Uterus (tissue), 4 donors: Measurements from ENCODE around the gene EEF2K. TPM values are rescaled to one million over a fixed set of nuclear protein-coding genes. Genes with fewer than 3 reads are reported as not detected.
A peak's percentile ranks its signal among the peaks of the same experiment; 100 is the strongest.

ENCODE experiments used
- DNase-seq, 2 donors: peaks; one replicate each; pipeline ENCODE4 v3.0.0-alpha.2; 2019 to 2020
- H3K27ac ChIP-seq, 2 donors: fragments of 200-600 bp; sonication (generic); 1 replicate in 1 of 2; 2 replicates in 1 of 2; pipeline ENCODE4 v1.5.1; 2016 to 2018
- H3K27me3 ChIP-seq, 2 donors: fragments of 200-600 bp; sonication (generic); one replicate each; pipeline ENCODE4 v1.5.1; 2018 to 2019; ENCODE audit warnings: control low read depth in 1 of 2
- H3K36me3 ChIP-seq, 2 donors: fragments of 200-600 bp; sonication (generic); one replicate each; pipeline ENCODE4 v1.5.1; 2019; ENCODE audit warnings: control low read depth in 1 of 2
- H3K4me1 ChIP-seq, 2 donors: fragments of 200-600 bp; sonication (generic); one replicate each; pipeline ENCODE4 v1.5.1; 2018 to 2019; ENCODE audit warnings: control low read depth in 1 of 2
- H3K4me3 ChIP-seq, 2 donors: fragments of 200-600 bp; sonication (generic); 1 replicate in 1 of 2; 2 replicates in 1 of 2; pipeline ENCODE4 v1.5.1; 2018 to 2019; ENCODE audit warnings: mild to moderate bottlenecking in 1 of 2
- H3K9me3 ChIP-seq, 2 donors: fragments of 200-600 bp; sonication (generic); one replicate each; pipeline ENCODE4 v1.5.1; 2019; ENCODE audit warnings: control low read depth in 1 of 2
- CTCF ChIP-seq, 4 experiments: fragments of 200-600 bp in 2 of 4; fragments of 450-650 bp in 2 of 4; sonication (generic) in 2 of 4; IDR thresholded peaks; one replicate each; pipeline ENCODE4 v1.5.1; 2016 to 2019; ENCODE audit warnings: antibody characterized with exemption in 4 of 4, mild to moderate bottlenecking in 2 of 4, moderate library complexity in 1 of 4
- POLR2A ChIP-seq, 2 donors: fragments of 450-650 bp; IDR thresholded peaks; one replicate each; pipeline ENCODE4 v1.6.1; 2016; ENCODE audit warnings: antibody characterized with exemption in 2 of 2, mild to moderate bottlenecking in 1 of 2, moderate library complexity in 1 of 2
- intact Hi-C: fragments of 100-400 bp; cut with DNase I; formaldehyde crosslinking; loops from one replicate; pipeline ENCODE4 v1.15.1; 2023; ENCODE audit warnings: low total_unique reads
- total RNA-seq, 4 donors: library from RNA; depleted of rRNA in 3 of 4; stranded (reverse); fragments of >200 nt in 3 of 4; gene quantifications; one replicate each; pipeline versions ENCODE4 v1.1.0 to v1.2.4, GENCODE V29; 2014 to 2023
- donor health status: DM: yes; HTN: yes; CAD: no.

EEF2K gene
- total RNA-seq, 4 donors from 2014 or later = 17.4 to 82.0 (median 35.5) TPM

- TF ChIP-seq CTCF (IDR thresholded peaks at IDR 0.05) (peak in 1 of 4 experiments; percentile 46), POLR2A (IDR thresholded peaks at IDR 0.05) (peak; percentile 82 to 89)
- H3K4me3 ChIP-seq = peak overlapping the region; percentile 69 to 74
- intact Hi-C loops = no loop called here
These were observed 15.8 kb upstream of the EEF2K start for GRCh38 chr16:22190081-22190775.

GRCh38 chr16:22190776-22191531, 15.1 kb upstream of the EEF2K start:
- intact Hi-C loops = no loop called here
- peaks cover 0 to 3% of the 10 kb centered on the region in 2 donors for H3K4me1 ChIP-seq

More at GRCh38 chr16:22190081-22190775, 15.8 kb upstream of the EEF2K start:
- no peaks in the 10 kb centered on the region for H3K27me3 ChIP-seq
- H3K36me3 ChIP-seq = no peaks in the 10 kb centered on the region
- peak overlapping the region; percentile 96 to 97 for H3K27ac ChIP-seq
- no peaks in the 10 kb centered on the region for H3K9me3 ChIP-seq
- H3K4me1 ChIP-seq = peaks cover 0 to 3% of the 10 kb centered on the region in 2 donors
- DNase-seq = peak; percentile 79 to 80

GRCh38 chr16:22191532-22192260, 14.4 kb upstream of the EEF2K start:
- no peak for DNase-seq
- Histone ChIP-seq H3K9me3 (no peaks in the 10 kb centered on the region), H3K4me3 (peak overlapping the region; percentile 37 to 51), H3K4me1 (peaks cover 0 to 3% of the 10 kb centered on the region in 2 donors), H3K36me3 (no peaks in the 10 kb centered on the region), H3K27ac (peak overlapping the region; percentile 96 to 97), H3K27me3 (no peaks in the 10 kb centered on the region)
- intact Hi-C loops = no loop called here
- peak in 1 of 4 experiments; percentile 8 for TF ChIP-seq CTCF (IDR thresholded peaks at IDR 0.05)
- no peak for TF ChIP-seq POLR2A (IDR thresholded peaks at IDR 0.05)

More at GRCh38 chr16:22190776-22191531, 15.1 kb upstream of the EEF2K start:
- no peaks in the 10 kb centered on the region for H3K9me3 ChIP-seq
- peak overlapping the region; percentile 96 to 97 for H3K27ac ChIP-seq
- H3K4me3 ChIP-seq = peak overlapping the region; percentile 37 to 51
- peak; percentile 100 for DNase-seq
- H3K36me3 ChIP-seq = no peaks in the 10 kb centered on the region
- no peak for TF ChIP-seq CTCF (IDR thresholded peaks at IDR 0.05)
- TF ChIP-seq POLR2A (IDR thresholded peaks at IDR 0.05) = peak; percentile 94
- H3K27me3 ChIP-seq = no peaks in the 10 kb centered on the region

GRCh38 chr16:22192261-22193062, 13.6 kb upstream of the EEF2K start:
- intact Hi-C loops = no loop called here
- Histone ChIP-seq H3K36me3 (no peaks in the 10 kb centered on the region), H3K27me3 (no peaks in the 10 kb centered on the region), H3K9me3 (no peaks in the 10 kb centered on the region), H3K4me3 (peak overlapping the region; percentile 37 to 51), H3K27ac (peak overlapping the region; percentile 96 to 97), H3K4me1 (peaks cover 0 to 3% of the 10 kb centered on the region in 2 donors)
- TF ChIP-seq CTCF (IDR thresholded peaks at IDR 0.05) (no peak), POLR2A (IDR thresholded peaks at IDR 0.05) (peak; percentile 17 to 32)
- DNase-seq = peak; percentile 81 to 89
